AG09309 (cell line): ENCODE data around the gene FTH1.
A peak's percentile ranks its signal among the peaks of the same experiment; 100 is the strongest.
"Not testable (repeated sequence)": the region's sequence is repeated elsewhere in the genome, so short reads cannot be mapped to it uniquely, and the experiment has no call there.

Experiments used
- DNase-seq: peaks from one replicate; pipeline ENCODE4 v3.0.0-alpha.2; 2010; ENCODE audit warnings: low read depth
- H3K4me3 ChIP-seq: 2 replicates; pipeline ENCODE4 v1.5.1; 2011; ENCODE audit warnings: mild to moderate bottlenecking, low read depth, low read length, moderate library complexity; ENCODE audit not compliant: control insufficient read depth
- CTCF ChIP-seq: IDR thresholded peaks from 2 replicates; pipeline ENCODE4 v1.5.1; 2011; ENCODE audit warnings: mild to moderate bottlenecking, low read depth, low read length, inconsistent platforms; ENCODE audit not compliant: insufficient read depth, control insufficient read depth; ENCODE audit errors: missing control alignments

FTH1 gene

DNA sequence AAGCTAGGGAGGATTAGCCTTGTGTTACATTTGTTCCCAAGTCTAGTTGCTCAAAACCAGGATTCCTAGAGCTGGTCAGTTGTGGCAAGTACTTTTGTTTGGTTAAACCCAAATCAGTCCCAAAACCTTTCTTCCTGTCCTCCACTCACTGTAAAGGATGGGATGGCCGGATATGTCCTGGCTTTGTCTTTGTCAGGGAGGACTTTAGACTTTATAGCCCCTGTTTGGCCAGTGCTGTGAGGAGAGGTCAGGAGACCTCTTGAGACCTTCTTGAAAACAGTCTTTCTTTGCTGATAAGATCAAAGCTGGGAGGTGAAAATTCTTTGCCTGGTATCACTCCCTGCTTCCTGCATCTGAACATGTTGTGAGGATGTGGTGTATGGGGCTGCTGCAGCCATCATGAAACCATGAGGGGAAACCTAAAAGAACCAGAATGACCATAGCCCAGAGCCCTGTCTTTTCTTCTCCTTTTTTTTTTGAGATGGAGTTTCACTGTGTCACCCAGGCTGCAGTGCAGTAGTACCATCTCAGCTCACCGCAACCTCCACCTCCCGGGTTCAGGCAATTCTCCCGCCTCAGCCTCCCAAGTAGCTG lies 43.6 kb upstream of the FTH1 start:
- H3K4me3 ChIP-seq: no peak overlapping the region
- no peak for DNase-seq
- no peak for TF ChIP-seq CTCF

DNA sequence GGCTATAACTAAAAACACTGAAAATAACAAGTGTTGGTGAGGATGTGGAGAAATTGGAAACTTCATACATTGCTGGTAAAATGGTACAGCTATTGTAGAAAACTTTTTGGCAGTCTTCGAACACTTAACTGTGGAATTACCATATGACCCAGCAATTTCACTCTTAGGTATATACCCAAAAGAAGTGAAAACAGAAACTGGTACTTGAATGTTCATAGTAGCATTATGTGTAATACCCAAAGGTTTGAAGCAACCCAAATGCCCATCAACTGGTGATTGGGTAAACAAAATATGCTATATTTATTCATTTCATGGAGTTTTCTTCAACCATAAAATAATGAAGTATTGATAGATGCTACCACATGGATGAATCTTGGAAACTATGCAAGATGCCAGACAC lies 40.8 kb upstream of the FTH1 start:
- H3K4me3 ChIP-seq: no peak overlapping the region
- no peak for DNase-seq
- TF ChIP-seq CTCF: no peak

- TF ChIP-seq CTCF: no peak
- peak; percentile 48 for DNase-seq
Observed at GRCh38 chr11:62004473-62004872, 37.0 kb upstream of the FTH1 start.

GRCh38 chr11:62002283-62002682 lies 34.8 kb upstream of the FTH1 start:
- not testable (repeated sequence) for H3K4me3 ChIP-seq, DNase-seq

More at GRCh38 chr11:62004473-62004872, 37.0 kb upstream of the FTH1 start:
- no peak overlapping the region for H3K4me3 ChIP-seq

DNA sequence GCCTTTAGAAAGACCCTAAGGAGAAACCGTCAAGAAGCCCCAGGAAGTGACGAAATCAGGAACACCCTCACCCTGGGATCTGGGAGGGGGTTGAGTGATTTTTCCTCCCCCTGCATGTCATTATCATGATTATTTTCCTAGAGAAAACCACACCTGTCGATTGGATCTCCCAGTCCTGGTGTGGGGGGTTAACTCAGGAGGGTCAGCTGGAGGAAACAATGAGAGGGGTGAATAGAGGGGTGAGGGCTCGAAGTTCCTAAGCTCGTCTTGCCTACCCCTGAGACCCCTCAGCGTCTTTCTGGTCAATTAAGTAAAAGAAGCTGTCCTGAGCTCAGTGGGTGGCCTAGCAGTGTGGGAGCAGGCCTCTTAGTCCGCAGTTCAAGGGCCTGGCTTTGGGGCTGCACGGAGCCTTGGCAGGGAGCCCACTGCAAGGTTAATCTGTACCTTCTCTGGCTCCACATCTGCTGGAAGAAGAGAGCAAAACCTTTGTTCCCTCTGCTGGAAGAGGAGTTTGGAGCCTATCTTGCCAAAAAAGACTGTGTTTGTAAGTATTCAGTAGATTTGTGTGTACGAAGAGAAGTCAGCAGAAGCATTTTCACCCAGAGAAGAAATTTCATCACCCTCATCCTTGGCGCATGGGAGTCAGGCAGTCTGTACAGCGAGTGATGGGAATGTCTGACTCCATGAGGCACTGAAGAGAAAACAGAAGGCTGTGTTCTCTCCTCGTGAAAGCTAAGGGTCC lies 34.2 kb upstream of the FTH1 start:
- no peak for DNase-seq
- no peak overlapping the region for H3K4me3 ChIP-seq
- TF ChIP-seq CTCF: no peak

- no peak for TF ChIP-seq CTCF
- no peak for DNase-seq
- H3K4me3 ChIP-seq: no peak overlapping the region
Observed at GRCh38 chr11:62000539-62001446, 33.4 kb upstream of the FTH1 start.
